HG03139 (cell line): ENCODE data around the gene ZKSCAN5.
A peak's percentile ranks its signal among the peaks of the same experiment; 100 is the strongest.
"Not testable (repeated sequence)": the region's sequence is repeated elsewhere in the genome, so short reads cannot be mapped to it uniquely, and the experiment has no call there.

Source experiments
- ATAC-seq: cut with Tn5 transposase; IDR thresholded peaks from one replicate; pipeline ENCODE4 v1.9.1; 2021; ENCODE audit not compliant: unreplicated experiment

Gene ZKSCAN5

DNA sequence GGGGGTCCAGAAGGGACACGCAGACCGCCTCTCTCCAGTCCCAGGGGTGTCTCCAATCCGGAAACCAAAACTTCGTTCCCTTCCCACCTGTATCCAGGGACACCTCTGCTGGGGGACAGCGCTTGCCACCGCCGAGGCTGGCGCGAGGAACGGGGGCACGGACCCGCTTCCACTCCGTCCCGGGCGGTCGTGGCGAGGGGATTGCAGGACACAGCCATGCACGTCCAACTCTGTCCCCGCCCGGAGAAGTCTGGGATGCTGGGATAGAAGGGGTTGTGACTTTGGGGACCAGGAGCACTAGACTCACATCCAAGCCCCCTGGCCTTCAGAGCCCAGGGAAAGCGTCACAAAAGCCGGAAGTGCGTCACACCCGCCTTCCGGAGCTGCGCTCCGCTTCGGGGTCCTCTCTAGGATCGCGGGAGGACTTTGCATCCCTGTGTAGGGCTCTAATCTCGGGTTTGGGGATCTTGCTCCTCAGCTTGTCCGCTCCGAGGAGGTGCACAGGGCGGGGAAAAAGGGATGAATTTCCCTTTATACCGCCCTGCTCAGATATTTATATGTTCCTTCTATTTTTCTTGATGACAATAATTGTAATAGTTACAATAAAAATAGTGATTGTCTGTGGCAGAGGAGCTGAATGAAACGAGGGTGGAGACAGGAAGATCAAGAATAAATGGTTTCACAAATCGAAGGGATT, 47.5 kb downstream of the ZKSCAN5 start, which contains the start of gene FAM200A:
TSS of gene FAM200A (minus strand) at position 348 of the 697 bp plus-strand sequence. CDS start 3,707 bp downstream, outside the sequence.
- ATAC-seq: peak; percentile 86

DNA sequence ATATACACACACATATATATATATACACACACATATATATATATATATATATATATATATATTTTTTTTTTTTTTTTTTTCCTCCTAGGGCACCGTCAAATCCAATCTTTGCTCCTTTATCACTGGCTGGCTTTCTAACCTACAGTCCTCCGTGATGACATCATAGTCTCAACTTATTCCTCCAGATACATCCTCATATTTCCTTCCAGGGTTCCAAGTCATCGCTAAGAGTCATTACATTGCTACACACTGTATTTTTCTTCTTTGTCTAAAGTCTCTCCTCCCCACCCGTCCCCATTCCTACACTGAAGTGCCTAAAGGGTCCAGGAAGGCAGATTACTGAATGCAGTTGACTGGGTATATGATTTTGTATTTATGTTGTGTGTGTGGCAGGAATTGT, 48.6 kb downstream of the ZKSCAN5 start:
- ATAC-seq: no peak

DNA sequence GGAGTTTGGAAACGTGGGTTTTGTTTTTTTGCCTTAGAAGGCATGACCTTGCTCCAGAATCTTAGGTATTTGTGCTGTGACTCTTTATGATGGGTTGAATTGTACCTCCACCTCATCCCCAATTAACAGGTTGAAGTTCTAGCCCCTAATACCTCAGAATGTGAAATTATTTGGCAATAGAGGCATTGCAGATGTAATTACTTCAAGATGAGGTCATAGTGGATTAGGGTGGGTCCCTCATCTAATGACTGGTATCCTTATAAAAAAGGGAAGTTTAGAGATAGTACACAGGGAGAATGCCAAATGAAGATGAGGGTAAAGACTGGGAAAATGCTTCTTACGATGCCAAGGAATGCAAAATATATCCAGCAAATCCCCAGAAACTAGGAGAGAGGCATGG, 50.5 kb downstream of the ZKSCAN5 start:
- ATAC-seq: no peak

GRCh38 chr7:99557196-99557607, 52.7 kb downstream of the ZKSCAN5 start:
- ATAC-seq: no peak

DNA sequence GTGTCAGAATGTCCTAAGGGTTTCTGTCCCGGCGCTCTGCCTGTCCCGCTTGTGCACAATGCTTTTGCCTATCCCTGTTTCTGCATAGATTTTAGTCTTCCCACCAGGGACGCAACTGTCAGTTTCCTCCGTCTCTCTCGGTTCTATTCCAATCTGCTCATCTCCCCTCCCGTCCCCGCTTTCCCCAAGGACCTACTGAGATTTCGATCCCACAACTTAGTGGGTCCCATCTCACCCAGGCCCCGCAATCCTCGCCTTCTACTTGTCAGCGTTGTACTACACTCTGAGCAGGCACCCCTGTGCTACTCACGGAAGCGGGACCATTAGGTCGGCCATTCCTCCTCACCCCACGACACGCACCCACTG, 53.5 kb downstream of the ZKSCAN5 start:
- ATAC-seq: peak; percentile 44

DNA sequence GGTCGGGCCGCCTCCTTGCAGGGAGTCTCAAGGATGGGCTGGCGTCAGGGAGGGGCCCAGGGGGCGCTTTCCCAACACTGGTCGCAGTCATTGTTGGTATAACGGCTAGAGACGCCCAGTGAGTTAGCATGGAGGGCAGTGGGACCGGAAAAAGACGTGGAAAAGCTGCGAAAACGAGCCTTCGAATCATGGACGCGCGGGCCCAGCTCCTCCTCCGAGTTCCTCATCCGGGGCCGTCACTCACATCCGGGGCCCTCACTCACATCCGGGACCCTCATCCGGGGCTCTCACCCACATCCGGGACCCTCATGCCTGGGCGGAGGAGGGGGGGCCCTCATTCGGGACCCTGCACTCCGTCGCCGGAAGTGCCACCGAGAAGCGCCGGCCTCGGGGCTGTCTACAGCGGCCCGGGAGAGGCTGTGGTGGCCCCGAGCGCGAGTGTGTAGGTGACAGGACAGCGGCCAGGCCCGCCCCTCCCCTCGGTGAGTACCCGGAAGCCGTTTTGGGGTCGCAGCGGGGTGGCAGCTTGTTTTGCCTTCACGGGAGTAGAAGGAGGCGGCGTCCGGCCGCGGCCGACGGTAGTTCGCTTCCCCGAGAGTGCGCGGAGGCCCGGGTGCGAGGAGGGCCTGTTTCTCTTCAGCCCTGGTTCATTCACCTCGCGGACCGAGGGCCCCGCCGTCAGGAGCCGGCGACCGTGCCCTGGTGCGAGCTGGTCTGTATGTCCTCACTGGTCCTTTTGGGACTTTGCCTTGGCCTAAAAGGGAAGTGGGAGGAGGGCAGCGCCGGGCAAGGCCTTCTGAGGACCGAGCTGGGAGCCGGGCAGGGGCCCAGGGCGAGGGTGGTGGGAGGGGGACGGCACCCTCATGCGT, 54.1 kb downstream of the ZKSCAN5 start, which contains the start of gene ZNF655:
TSS of gene ZNF655 (plus strand) at position 337 of the 869 bp plus-strand sequence. CDS start 1,918 bp downstream, outside the sequence.
- peak; percentile 76 for ATAC-seq

DNA sequence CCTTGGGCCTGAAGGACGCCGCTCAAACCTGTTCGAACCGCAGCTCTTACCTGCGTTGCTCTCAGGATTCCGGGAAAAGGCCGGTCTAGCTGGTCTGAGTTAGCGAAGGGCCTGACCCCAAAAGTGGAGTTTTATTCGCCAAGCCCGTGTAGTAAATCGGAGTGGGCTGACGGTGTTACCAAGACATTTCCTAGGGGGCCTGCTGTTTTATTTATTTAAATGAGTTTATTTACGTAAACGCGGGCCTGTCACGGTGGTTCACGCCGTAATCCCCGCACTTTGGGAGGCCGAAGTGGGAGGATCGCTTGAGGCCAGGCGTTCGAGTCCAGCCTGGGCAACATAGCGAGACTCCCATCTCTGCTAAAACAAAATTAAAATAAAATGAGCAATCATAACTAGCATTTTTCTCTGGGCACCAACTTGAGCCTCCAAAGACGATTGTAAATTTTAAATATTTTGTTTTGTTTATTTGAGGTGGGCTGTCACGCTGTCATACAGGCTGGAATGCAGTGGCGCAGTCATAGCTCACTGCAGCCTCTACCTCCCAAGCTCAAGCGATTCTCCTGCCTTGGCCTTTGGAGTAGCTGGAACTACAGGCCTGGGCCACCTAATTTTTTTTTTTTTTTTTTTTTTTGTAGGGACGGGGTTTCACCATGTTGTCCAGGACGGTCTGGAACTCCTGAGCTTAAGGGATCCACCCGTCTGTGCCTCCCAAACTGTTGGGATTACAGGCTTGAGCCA, 54.9 kb downstream of the ZKSCAN5 start:
- ATAC-seq: no peak

GRCh38 chr7:99560834-99561736, 56.6 kb downstream of the ZKSCAN5 start:
- ATAC-seq: no peak

DNA sequence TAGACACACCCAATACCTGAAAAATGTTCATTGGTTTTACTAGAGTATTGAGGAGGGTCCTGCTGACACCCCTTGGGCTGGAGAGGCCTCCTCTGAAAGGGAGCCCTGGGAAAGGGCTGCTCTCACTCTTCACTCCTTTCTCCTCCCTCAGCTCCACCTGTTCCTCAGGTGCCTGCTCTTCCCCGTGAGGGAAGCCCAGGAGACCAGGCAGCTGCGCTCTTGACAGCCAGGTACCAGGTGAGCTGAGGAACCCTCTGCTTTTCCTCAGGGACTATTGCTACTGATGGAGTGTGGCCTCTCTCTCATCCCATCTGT, 57.2 kb downstream of the ZKSCAN5 start:
- ATAC-seq: no peak

DNA sequence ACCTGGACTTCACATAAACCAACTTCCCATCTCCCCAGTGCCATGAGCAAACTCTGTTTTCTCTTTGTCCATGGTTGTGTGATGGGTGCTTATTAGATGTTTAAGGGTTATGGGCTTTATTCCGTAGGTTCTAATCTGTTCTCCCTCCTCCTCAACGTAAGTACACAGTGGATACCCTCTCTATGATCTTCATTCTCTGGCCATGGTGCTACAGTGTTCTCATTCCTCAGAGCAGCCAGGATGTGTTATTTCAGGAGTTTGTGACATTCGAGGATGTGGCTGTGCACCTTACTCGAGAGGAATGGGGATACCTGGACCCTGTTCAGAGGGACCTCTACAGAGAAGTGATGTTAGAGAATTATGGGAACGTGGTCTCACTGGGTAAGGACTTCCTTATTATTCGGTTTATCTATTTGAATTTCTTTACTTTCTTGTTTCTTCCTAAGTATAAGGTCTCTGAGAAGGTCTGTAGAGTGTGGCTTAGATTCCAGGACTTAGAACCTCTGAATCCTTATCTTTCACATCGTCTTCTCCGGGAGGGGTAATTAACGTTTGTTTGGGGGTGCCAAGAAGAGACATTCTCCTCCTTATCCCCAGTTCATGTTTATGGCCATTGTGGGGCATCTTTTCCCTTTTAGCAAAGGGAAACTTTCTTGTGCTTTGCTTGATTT, 57.8 kb downstream of the ZKSCAN5 start:
- no peak for ATAC-seq

- ATAC-seq: no peak
These were observed 58.4 kb downstream of the ZKSCAN5 start for GRCh38 chr7:99562832-99563231.

GRCh38 chr7:99563650-99564049, 59.2 kb downstream of the ZKSCAN5 start:
- ATAC-seq: no peak

DNA sequence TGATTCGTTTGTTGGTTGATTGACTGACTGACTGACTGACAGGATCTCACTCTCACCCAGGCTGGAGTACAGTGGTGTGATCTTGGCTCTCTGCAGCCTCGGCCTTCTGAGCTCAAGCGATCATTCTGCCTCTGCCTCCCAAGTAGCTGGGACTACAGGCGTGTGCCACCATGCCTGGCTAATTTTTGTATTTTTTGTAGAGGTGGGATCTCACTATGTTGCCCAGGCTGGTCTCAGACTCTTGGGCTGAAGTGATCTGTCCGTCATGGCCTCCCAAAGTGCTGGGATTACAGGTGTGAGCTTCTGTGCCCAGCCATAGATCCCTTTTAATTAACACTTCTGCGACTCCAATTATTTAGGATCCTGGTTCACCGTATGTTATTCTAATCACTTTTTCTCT, 64.3 kb downstream of the ZKSCAN5 start:
- not testable (repeated sequence) for ATAC-seq

DNA sequence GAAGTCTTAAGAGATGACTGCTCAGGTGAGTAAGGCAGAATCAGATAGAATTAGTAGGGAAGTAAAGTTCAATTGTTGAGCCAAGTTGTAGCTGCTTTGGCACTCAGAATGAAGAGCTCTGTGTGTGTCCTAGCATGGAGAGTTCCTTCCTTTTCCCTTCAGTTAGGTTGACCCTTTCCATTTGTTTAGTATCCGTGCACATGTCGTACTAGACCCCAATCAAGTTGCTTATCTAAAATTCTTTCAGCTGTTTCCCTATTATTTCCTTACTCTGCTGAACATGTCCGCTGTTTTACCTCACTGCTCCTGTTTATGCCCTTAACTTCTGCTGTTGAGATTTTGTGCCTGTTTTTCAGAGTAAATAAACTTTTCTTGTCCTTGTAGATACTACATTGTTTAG, 67.3 kb downstream of the ZKSCAN5 start:
- no peak for ATAC-seq

- ATAC-seq: no peak
These were observed 68.8 kb downstream of the ZKSCAN5 start for GRCh38 chr7:99573257-99573656.

- no peak for ATAC-seq
These were observed 71.8 kb downstream of the ZKSCAN5 start for GRCh38 chr7:99576251-99576650.

DNA sequence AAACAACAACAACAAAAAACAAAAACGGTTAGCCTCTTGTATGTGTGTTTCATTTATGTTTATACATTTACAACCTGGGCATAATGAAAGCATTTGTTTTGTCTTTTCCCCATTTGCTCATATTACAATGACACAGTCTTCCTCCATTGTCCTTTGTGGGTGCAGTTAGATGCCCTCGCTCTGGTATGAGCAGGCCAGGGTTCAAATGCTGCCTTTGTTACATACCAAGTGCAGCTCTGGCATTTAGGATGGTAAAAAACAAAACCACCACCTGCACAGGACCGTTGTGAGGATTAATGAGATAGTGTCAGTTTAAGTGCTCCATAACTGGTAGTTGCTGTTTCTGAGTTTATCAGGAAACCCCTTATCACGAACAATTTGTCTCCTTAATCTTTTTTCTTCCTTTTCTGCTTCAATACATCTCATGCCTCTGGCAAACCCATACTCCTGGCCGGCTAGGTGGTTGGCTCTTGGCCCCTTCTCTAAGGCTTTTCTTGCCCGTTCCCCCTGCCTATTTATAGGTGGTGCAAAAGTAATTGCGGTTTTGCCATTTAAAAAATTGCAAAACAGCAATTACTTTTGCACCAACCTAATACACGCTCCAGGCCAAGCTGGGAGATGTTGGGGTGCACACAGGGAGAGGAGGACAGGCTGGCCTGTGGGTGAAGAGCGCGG, 75.0 kb downstream of the ZKSCAN5 start:
- ATAC-seq: no peak

GRCh38 chr7:99579956-99580777, 75.7 kb downstream of the ZKSCAN5 start:
- no peak for ATAC-seq
